H1 (cell line): ENCODE data around the gene DUSP2. TPM values are rescaled to one million over a fixed set of nuclear protein-coding genes. Genes with fewer than 3 reads are reported as not detected.

Source experiments
- CTCF ChIA-PET: fragments of 300-600 bp; sonication (Branson Sonifier 250); formaldehyde crosslinking; loops from one replicate; lab custom pipeline; 2021; ENCODE audit not compliant: partially characterized antibody; lab: Charles Lee
- POLR2A ChIA-PET: fragments of 300-600 bp; sonication (Branson Sonifier 250); formaldehyde crosslinking; loops from one replicate; lab custom pipeline; 2021; ENCODE audit warnings: inconsistent platforms; ENCODE audit not compliant: partially characterized antibody; lab: Charles Lee
- DNase-seq, 2 experiments: peaks; one replicate each; pipeline versions ENCODE4 v3.0.0 to v3.0.0-alpha.2; 2010 to 2022; ENCODE audit warnings: low spot score in 2 of 2, low read depth in 1 of 2, mixed read lengths in 1 of 2
- FAIRE-seq: peaks from 2 replicates; lab custom pipeline; 2011; peaks lifted over from hg19 to GRCh38; lab: Jason Lieb, UNC
- H2AFZ ChIP-seq: 2 replicates; pipeline ENCODE4 v1.8.1; 2012; ENCODE audit warnings: low read length, inconsistent platforms
- H2AK5ac ChIP-seq: 2 replicates; pipeline ENCODE4 v1.6.1; 2013; ENCODE audit warnings: low read depth, low read length
- H2BK120ac ChIP-seq: replicated peaks from 2 replicates; pipeline ENCODE3; 2013; ENCODE audit warnings: low read depth, low read length, inconsistent platforms
- H2BK12ac ChIP-seq: 2 replicates; pipeline ENCODE4 v1.6.1; 2013; ENCODE audit warnings: low read depth, low read length
- H2BK15ac ChIP-seq: 2 replicates; pipeline ENCODE4 v1.6.1; 2013; ENCODE audit warnings: low read length
- H2BK20ac ChIP-seq: 2 replicates; pipeline ENCODE4 v1.6.1; 2013; ENCODE audit warnings: low read length
- H2BK5ac ChIP-seq: 2 replicates; pipeline ENCODE4 v1.6.1; 2013; ENCODE audit warnings: low read depth, low read length
- H3K14ac ChIP-seq: 2 replicates; pipeline ENCODE4 v1.6.1; 2013; ENCODE audit warnings: inconsistent platforms; ENCODE audit not compliant: insufficient read length
- H3K18ac ChIP-seq: 2 replicates; pipeline ENCODE4 v1.6.1; 2013; ENCODE audit warnings: low read length; ENCODE audit errors: extremely low read depth
- H3K23ac ChIP-seq: 2 replicates; pipeline ENCODE4 v1.6.1; 2013; ENCODE audit warnings: inconsistent platforms; ENCODE audit not compliant: insufficient read length
- H3K23me2 ChIP-seq: 2 replicates; pipeline ENCODE4 v1.6.1; 2013; ENCODE audit warnings: low read depth, low read length
- H3K27ac ChIP-seq: 2 replicates; pipeline ENCODE4 v1.6.1; 2011; ENCODE audit warnings: low read depth, low read length, inconsistent platforms
- H3K27me3 ChIP-seq, 4 experiments: replicated peaks in 1 of 4; 1 replicate in 1 of 4; 2 replicates in 3 of 4; pipeline versions ENCODE4 v1.6.1 to v1.8.1; 2011 to 2013; ENCODE audit warnings: low read length in 3 of 4, mild to moderate bottlenecking in 3 of 4, inconsistent platforms in 2 of 4, mixed read lengths in 2 of 4, moderate library complexity in 1 of 4; ENCODE audit not compliant: control insufficient read depth in 3 of 4, insufficient read depth in 3 of 4; ENCODE audit errors: extremely low read depth in 1 of 4
- H3K36me3 ChIP-seq, 4 experiments: 2 replicates each; pipeline versions ENCODE4 v1.6.1 to v1.8.1; 2011 to 2013; ENCODE audit warnings: mild to moderate bottlenecking in 4 of 4, low read length in 3 of 4, moderate library complexity in 2 of 4, control low read depth in 1 of 4, inconsistent platforms in 1 of 4; ENCODE audit not compliant: insufficient read depth in 4 of 4, control insufficient read depth in 2 of 4
- H3K4ac ChIP-seq: replicated peaks from 2 replicates; pipeline ENCODE3; 2013; ENCODE audit warnings: low read length, low read depth, mixed read lengths, inconsistent platforms; ENCODE audit not compliant: insufficient read length
- H3K4me1 ChIP-seq, 4 experiments: replicated peaks in 1 of 4; 1 replicate in 1 of 4; 2 replicates in 3 of 4; pipeline versions ENCODE4 v1.6.1 to v1.8.1; 2011 to 2013; ENCODE audit warnings: low read length in 3 of 4, inconsistent platforms in 2 of 4, mixed read lengths in 1 of 4; ENCODE audit not compliant: insufficient read depth in 4 of 4, control insufficient read depth in 3 of 4
- H3K4me2 ChIP-seq, 2 experiments: 2 replicates each; pipeline versions ENCODE4 v1.6.1 to v1.8.1; 2011 to 2013; ENCODE audit warnings: low read depth in 2 of 2, low read length in 2 of 2, control low read depth in 1 of 2, inconsistent platforms in 1 of 2, mild to moderate bottlenecking in 1 of 2; ENCODE audit not compliant: insufficient read depth in 1 of 2
- H3K4me3 ChIP-seq, 4 experiments: fragments of 200-600, 300-600 bp in 1 of 4; sonication (generic), shearing (Covaris generic), sonication (Bioruptor Twin) in 1 of 4; 2 replicates each; pipeline versions ENCODE4 v1.5.1 to v1.8.1; 2011 to 2016; ENCODE audit warnings: low read length in 4 of 4, low read depth in 3 of 4, control low read depth in 2 of 4, inconsistent platforms in 2 of 4, mild to moderate bottlenecking in 2 of 4, mixed read lengths in 1 of 4, moderate library complexity in 1 of 4; ENCODE audit not compliant: insufficient read depth in 2 of 4; ENCODE audit errors: extremely low read depth in 1 of 4
- H3K56ac ChIP-seq: replicated peaks from 2 replicates; pipeline ENCODE3; 2013; ENCODE audit warnings: low read depth, mild to moderate bottlenecking, mixed read lengths, low read length, inconsistent platforms; ENCODE audit not compliant: insufficient read length
- H3K79me1 ChIP-seq: 2 replicates; pipeline ENCODE4 v1.6.1; 2013; ENCODE audit warnings: low read depth, low read length, control low read depth
- H3K79me2 ChIP-seq, 2 experiments: 2 replicates each; pipeline versions ENCODE4 v1.6.1 to v1.8.1; 2012 to 2013; ENCODE audit warnings: low read length in 2 of 2, mild to moderate bottlenecking in 2 of 2, inconsistent platforms in 1 of 2; ENCODE audit not compliant: insufficient read depth in 2 of 2, control insufficient read depth in 1 of 2
- H3K9ac ChIP-seq, 4 experiments: replicated peaks in 1 of 4; 1 replicate in 1 of 4; 2 replicates in 3 of 4; pipeline versions ENCODE4 v1.6.1 to v1.8.1; 2011 to 2013; ENCODE audit warnings: low read depth in 3 of 4, low read length in 3 of 4, control low read depth in 2 of 4, mild to moderate bottlenecking in 2 of 4, moderate library complexity in 2 of 4, inconsistent platforms in 1 of 4; ENCODE audit errors: extremely low read depth in 1 of 4
- H3K9me3 ChIP-seq, 2 experiments: 2 replicates each; pipeline versions ENCODE4 v1.6.1 to v1.8.1; 2012 to 2013; ENCODE audit warnings: mild to moderate bottlenecking in 2 of 2, moderate library complexity in 2 of 2, control low read depth in 1 of 2, inconsistent platforms in 1 of 2, low read depth in 1 of 2, low read length in 1 of 2, mixed read lengths in 1 of 2; ENCODE audit not compliant: insufficient read depth in 2 of 2
- H4K20me1 ChIP-seq, 2 experiments: replicated peaks in 1 of 2; 2 replicates each; pipeline versions ENCODE3 to v1.8.1; 2011 to 2013; ENCODE audit warnings: inconsistent platforms in 2 of 2, low read length in 2 of 2, mild to moderate bottlenecking in 1 of 2; ENCODE audit not compliant: insufficient read depth in 2 of 2, control insufficient read depth in 1 of 2
- H4K5ac ChIP-seq: 2 replicates; pipeline ENCODE4 v1.6.1; 2013; ENCODE audit warnings: low read length, low read depth, mixed read lengths, inconsistent platforms; ENCODE audit not compliant: insufficient read length
- H4K8ac ChIP-seq: 2 replicates; pipeline ENCODE4 v1.8.0; 2013; ENCODE audit warnings: mild to moderate bottlenecking, moderate library complexity, low read length, inconsistent platforms; ENCODE audit not compliant: insufficient read depth; ENCODE audit errors: extremely low read depth
- H4K91ac ChIP-seq: replicated peaks from 2 replicates; pipeline ENCODE3; 2013; ENCODE audit warnings: low read length, mixed read lengths, inconsistent platforms; ENCODE audit not compliant: insufficient read length
- ASH2L ChIP-seq: fragments of 200-600, 300-600 bp; sonication (generic); IDR thresholded peaks from one replicate; pipeline ENCODE4 v1.7.1; 2017; ENCODE audit warnings: low read length
- GABPA ChIP-seq: IDR thresholded peaks from 2 replicates; pipeline ENCODE4 v1.6.1; 2011; ENCODE audit warnings: mild to moderate bottlenecking, low read length, moderate library complexity, borderline replicate concordance; ENCODE audit not compliant: insufficient read depth
- HDAC2 ChIP-seq, 2 experiments: fragments of 300-600 bp in 1 of 2; sonication (generic) in 1 of 2; IDR thresholded peaks; 2 replicates each; pipeline ENCODE4 v1.6.1; 2011 to 2012; ENCODE audit warnings: low read depth in 2 of 2, low read length in 2 of 2, mild to moderate bottlenecking in 2 of 2, moderate library complexity in 2 of 2, borderline replicate concordance in 1 of 2, inconsistent platforms in 1 of 2
- TAF7 ChIP-seq: optimal IDR thresholded peaks from 2 replicates; pipeline ENCODE3; 2011; ENCODE audit warnings: low read depth, mild to moderate bottlenecking, inconsistent platforms, low read length, moderate library complexity, borderline replicate concordance
- WGBS, 2 experiments: shearing (Covaris generic) in 1 of 2; methylation state at CpG; one replicate each; pipeline versions ENCODE4 v1.1.6 to v1.1.7; 2013 to 2015; ENCODE audit warnings: low lambda C conversion rate in 2 of 2, mixed read lengths in 2 of 2, inconsistent platforms in 1 of 2, low coverage in 1 of 2, missing lambda C conversion rate in 1 of 2; ENCODE audit not compliant: insufficient replicate concordance in 2 of 2, insufficient coverage in 1 of 2, insufficient read length in 1 of 2; ENCODE audit errors: extremely low coverage in 1 of 2, missing lambda C conversion rate in 1 of 2; 5-methylcytosine and 5-hydroxymethylcytosine counted together
- polyA plus RNA-seq, 7 experiments: library from polyadenylated mRNA; depleted of rRNA in 3 of 7; stranded (reverse) in 5 of 7; unstranded in 2 of 7; fragments of >200 nt in 5 of 7; fragments of 200-250 nt in 2 of 7; gene quantifications; 1 replicate in 5 of 7; 2 replicates in 1 of 7; 4 replicates in 1 of 7; pipeline versions ENCODE4 v1.2.1 to v1.2.3, GENCODE V29; 2011 to 2013; ENCODE audit warnings: missing spikeins in 2 of 7, mixed read lengths in 2 of 7
- total RNA-seq: library from RNA; stranded (reverse); fragmentation: NEBNext Ultra II Directional; extraction: Animal tissue kit (Norgen Biotek cat#: 25700); gene quantifications from 2 replicates; pipeline ENCODE4 v1.2.1, GENCODE V29; 2021

The DUSP2 gene
- total and polyA plus RNA-seq, 2 of the 8 experiments (the other 6 are each of a cell fraction or from before 2014, with no cell fraction given): 10.1 to 10.4 TPM

GRCh38 chr2:96176661-96177060 is 31.4 kb upstream of the DUSP2 start:
- POLR2A ChIA-PET: interaction anchor here (4.8 kb wide), 1 partner anchor 38 kb away, joined by 11 read pairs; the partner anchor contains the start of gene ASTL
- H3K4me1 ChIP-seq: no peaks in the 10 kb centered on the region
- no peak overlapping the region for H3K27ac ChIP-seq
- no peak overlapping the region for H3K9ac ChIP-seq
- WGBS, 2 experiments: 93% methylated on average over 4 of the region's 4 CpGs; no CpG with 5 or more reads in 1 of the 2 experiments
- H2AK5ac ChIP-seq: no peak overlapping the region
- H3K4ac ChIP-seq: no peak overlapping the region
- CTCF ChIA-PET: interaction anchor here (1.4 to 5.6 kb wide), 8 partner anchors 24 to 153 kb away, joined by 5 to 155 read pairs (median 8); partner anchors contain the start of genes ASTL and DUSP2
- H3K23ac ChIP-seq: no peak overlapping the region
- H3K4me3 ChIP-seq: no peak overlapping the region
- DNase-seq (no peak), FAIRE-seq (no peak)
- TF ChIP-seq TAF7 (no peak), ASH2L (no peak), HDAC2 (IDR thresholded peaks at IDR 0.05; ENCODE audit: borderline replicate concordance in 1 of 2, low read depth in 2 of 2, low read length in 2 of 2) (no peak), GABPA (no peak)
- no peak overlapping the region for H4K5ac ChIP-seq
- H3K14ac ChIP-seq: no peak overlapping the region
- no peak overlapping the region for H2BK5ac ChIP-seq
- H3K4me2 ChIP-seq: no peak overlapping the region
- no peaks in the 10 kb centered on the region for H3K36me3 ChIP-seq
- no peak overlapping the region for H3K56ac ChIP-seq
- H3K9me3 ChIP-seq: no peaks in the 10 kb centered on the region
- no peak overlapping the region for H2BK120ac ChIP-seq
- no peak overlapping the region for H4K91ac ChIP-seq
- H3K18ac ChIP-seq: no peak overlapping the region
- H3K79me2 ChIP-seq: no peaks in the 10 kb centered on the region
- H3K23me2 ChIP-seq: no peaks in the 10 kb centered on the region
- no peak overlapping the region for H2BK12ac ChIP-seq
- H3K79me1 ChIP-seq: no peaks in the 10 kb centered on the region
- no peak overlapping the region for H4K8ac ChIP-seq
- H4K20me1 ChIP-seq: no peaks in the 10 kb centered on the region
- H2BK15ac ChIP-seq: no peak overlapping the region
- H3K27me3 ChIP-seq: no peaks in the 10 kb centered on the region
- no peak overlapping the region for H2BK20ac ChIP-seq
- H2AFZ ChIP-seq: no peak overlapping the region
